GM21423 (cell line): ENCODE results near the gene DCUN1D5.
A peak's percentile ranks its signal among the peaks of the same experiment; 100 is the strongest.

Experiments
- ATAC-seq: cut with Tn5 transposase; IDR thresholded peaks from one replicate; pipeline ENCODE4 v1.9.1; 2021; ENCODE audit warnings: mild to moderate bottlenecking, moderate library complexity; ENCODE audit not compliant: unreplicated experiment

The DCUN1D5 gene

DNA sequence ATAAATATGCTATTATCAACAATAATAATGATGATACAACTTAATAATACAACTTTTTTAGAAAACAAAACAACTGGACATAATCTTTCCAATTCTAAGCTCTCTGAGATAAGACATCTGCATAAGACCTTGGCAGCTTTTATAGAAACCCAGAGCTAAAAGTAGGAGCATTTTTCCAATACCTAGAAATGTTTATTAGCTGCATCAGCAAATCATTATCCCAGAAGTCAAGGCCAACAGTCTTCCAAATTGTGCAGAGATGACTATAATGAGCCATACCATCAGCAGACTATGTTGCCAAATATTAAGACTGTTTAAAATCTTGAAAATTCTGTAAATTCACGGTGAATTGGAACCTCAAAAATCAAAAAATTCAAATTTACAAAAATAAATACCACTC is 30.3 kb downstream of the DCUN1D5 start:
- ATAC-seq, result no peak

DNA sequence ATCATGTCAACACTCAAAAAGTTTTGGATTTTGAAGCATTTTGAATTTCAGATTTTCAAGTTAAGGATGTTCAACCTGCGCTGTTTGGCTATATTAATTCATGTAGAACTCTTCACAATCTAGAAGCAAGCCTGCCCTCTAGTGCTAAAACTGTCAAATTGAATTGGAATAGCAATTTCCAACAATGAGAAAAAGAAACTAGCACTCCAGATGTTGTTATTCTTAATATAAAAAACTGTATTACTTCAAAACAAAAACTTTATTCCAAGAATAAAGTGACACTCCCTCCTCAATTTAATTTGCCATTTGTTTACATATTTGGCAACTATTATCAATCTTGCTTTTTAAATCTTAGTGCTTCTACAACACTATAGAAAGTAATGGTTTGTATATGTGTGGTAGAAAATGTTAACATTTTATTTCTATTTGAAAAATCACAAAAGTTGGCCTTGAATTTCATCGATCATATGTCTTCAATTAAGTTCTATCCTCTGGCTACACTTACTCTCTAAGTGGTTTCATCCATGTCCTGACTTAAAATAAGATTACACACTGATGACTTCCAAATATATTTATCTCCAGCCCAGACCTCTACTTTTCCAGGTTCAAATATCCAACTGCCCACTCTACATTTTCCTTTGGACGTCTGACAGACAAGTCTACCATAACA is 36.6 kb downstream of the DCUN1D5 start:
- ATAC-seq, result no peak

DNA sequence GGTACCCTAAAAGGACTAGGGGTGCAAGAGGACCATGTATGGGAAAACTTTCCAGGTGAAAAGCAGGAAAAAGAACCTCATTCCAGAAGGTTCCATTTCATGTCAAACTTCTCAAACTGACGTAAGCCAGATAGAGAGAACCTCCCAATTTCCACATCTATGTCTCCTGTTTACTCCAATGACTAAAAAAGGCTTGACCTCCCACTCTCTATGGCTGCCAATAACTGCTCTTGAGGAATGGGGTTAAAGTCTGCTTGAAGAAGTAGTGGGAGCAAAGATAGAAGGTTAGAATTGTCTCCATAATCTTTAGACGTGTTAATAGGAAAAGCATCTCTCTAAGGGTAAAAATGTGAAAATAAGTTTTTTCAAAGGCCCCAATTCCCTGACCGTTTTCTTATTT is 38.0 kb downstream of the DCUN1D5 start:
- ATAC-seq, result no peak

DNA sequence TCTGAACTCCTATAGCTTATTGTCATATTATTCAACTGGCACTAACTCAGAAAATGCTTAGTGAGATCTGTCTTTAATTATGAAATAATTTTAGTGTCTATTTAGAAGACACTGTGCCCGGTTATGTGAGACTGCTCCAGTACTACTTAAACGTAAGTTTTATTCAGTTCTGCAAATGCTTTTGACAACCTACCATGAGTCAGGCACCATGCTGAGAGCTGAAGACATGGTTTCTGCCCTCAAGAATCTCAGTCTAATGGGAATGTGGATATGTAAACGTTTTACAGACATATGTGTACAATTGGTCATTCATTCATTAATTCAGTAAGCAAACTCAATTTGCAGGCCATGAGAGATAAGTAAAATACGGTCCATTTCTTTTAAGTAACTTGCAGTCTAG is 40.0 kb downstream of the DCUN1D5 start:
- ATAC-seq, result no peak

DNA sequence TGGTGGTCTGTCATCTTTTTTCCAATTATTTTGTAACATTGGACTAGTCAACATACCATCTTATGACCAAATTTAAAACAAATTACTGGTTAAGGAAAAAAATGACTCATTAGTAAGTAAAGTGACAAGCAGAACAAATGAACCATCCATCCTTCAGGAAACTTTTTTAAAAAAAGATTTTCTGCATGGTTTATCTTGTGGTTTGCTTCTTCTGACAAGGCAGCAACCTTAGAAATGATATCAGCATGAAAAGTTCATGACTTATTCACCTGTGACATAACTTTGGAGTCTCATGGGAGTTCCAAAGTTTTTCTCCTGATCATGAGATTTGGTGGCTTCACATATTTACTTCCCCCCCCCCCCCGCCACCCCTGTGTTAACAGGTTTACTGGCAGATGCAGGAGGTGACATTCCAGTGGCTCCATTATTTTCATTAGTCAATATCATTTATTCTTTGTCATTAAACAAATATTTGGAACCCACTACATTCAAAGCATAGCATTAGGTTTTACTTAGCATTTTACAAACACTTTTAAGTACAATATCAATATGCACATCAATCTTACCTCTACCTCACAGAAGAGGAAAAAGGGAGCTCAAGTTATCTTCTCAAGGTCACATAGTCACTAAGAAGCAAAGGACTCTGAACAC is 40.7 kb downstream of the DCUN1D5 start:
- no peak for ATAC-seq

DNA sequence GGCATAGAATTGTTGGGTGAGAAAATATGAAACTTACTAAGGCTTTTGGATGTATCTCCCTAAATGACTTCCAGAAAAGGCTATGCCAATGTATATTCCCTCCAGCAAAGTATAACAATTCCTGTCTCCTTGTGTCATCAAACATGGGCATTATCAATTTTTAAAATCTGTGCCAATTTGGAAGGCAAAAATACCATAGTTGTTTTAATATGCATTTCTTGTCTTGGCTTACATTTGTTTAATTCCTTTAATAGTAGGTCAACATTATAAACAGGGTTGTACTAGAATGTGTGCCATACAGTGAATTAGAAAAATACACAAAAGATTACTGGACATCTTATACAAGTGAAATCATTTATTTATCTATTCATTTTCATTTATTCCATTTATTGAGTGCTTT is 41.6 kb downstream of the DCUN1D5 start:
- ATAC-seq, result no peak

DNA sequence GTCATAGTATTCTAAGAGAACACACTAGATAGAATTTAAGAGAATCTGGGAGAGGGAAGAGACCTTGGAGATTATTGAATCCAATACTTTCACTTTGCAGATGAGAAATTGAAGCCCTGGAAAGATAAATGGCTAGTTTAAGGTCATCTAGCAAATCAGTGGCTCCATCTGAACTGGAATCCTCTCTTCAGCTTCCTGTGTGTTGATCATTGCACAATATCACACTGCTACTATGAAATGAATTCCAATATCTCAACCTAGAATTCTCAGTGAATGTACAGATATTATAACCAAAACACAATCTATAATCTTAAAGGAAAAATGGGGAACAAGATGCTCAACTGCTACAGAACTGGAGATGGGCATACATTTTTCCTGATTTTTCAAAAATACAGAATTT is 44.1 kb downstream of the DCUN1D5 start:
- ATAC-seq, result no peak

DNA sequence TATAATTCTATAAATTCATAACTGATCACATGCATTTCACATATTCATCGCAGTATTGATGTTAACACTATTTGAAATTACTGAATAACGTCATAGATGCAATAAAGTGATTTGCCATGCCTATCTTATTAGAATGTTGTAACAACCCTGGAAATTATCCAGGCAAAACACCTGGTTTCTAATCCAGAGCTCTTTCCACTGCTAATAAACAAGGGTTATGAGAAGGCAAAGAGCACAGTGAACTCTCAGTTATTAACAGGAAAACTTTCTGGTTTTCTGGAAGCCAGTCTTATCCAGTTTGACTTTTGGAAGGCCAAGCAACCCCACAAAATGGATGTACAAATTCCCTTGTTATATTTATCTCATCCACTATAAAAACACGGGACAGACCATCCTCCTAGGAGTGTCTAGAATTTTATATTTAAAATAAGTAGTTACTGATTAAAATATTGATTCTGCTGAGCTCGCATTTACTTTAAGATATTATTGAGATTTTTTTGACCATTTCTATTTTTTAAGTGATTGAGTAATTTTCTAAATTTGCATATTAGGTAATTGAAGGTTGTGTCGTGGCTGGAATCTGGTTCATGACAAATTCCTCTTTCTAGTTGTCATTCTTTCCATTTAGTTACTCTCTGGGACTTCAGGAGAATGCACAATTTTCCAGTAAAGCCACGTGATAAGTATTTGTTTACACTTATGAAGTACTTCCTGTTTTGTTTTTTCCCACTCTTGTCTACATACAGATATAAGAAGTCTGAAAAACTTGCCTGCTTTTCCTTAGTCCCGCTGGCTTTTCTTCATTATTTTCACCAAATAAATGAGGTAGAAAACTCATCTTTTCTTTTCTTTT is 47.9 kb downstream of the DCUN1D5 start:
- no peak for ATAC-seq

DNA sequence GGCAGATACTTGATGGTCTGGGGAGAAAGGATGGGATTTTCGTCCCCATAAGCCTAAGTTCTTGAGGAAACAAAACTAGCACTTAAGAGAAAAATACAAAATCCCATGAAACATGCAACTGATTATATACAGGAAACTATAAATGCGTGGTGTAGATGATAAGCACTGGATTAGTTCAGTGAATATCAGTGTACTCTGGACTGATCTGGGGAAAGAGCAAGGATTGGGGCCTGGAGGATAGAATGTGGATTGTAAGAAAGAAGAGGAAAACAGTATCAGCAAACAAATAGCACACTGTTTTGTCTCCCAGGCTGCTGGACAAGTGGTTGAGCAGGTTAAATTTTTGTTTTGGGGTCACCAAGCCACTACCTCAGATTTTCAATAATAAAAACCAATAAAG is 49.8 kb downstream of the DCUN1D5 start:
- no peak for ATAC-seq

DNA sequence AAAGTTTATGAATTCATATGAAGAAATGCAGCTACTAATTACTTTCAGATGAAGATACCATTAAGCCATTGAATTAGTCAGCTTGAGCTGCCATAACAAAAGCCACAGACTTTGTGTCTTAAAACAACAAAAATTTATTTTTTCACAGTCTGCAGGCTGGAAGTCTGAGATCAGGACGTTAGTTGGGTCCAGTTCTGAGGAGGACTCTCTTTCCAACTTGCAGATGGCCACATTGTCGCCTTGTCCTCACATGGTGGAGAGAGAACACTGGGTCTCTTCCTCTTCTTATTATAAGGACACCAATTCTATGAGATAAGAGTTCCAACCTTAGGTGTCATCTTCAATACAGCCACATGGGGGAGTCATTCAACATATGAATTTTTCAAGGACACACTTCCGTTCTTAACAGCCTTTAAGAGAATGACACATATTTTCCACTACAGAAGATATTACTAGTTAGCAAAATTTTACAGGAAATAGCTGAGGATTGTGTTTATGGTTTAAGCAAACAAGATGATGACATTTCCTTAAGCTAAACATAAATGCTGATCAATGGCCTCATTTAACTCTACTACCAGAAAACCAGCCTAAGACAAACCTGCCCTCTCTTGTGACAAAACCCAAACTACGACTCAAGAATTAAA is 56.0 kb downstream of the DCUN1D5 start:
- peak; percentile 99 for ATAC-seq

DNA sequence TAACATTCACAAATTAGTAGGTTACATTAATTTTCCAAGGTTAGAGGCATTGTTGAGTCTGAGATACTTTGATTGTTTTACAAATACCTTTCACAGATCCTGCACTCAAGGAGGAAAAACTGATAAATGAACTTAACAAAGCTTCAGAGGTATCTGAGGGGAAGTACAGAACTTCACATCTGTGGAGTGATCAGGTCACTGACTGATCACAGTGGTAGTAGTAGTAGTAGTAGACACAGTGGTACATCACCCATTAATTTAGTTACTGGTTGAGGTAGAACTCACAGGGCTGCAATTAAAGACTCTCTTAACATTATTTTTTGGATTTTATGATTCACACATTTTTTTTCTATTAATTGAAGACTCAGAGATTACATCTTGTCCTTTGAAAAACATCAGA is 56.7 kb downstream of the DCUN1D5 start:
- ATAC-seq, result no peak

DNA sequence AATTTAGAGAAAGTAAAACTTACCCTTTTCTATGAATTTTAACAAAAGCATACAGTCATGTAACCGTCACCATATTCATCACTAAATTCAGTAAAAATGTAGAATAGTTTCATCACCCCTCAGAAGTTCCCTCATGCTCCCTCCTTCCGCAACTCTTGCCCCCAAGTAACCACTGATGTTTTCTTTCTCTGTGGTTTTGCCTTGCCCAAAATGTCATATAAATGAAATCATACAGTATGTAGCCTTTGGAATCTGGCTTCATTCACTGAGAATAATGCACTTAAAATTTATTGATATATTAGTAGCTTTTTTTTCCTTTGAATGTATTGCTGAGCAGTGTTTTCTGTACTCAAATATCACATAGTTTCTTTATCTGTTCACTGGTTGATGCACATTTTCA is 60.1 kb downstream of the DCUN1D5 start:
- ATAC-seq, result no peak

DNA sequence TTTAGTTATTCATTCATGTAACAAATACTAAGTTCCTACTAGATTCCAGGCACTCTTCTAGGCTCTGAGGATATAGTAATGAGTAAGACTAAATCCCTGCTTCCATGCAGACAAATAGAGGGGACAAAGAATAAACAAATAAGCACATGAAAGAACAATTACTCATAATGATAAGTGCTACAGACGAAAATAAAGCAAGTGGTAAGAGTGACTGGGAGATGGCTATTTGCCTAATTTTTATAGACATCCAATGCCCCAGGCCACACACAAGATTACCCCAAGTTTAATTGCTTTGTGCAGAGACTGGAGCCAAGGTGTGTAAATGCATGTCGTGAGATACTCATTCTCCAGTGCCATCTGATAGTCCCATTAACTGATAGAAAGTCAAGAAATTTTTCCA is 62.6 kb downstream of the DCUN1D5 start:
- no peak for ATAC-seq

DNA sequence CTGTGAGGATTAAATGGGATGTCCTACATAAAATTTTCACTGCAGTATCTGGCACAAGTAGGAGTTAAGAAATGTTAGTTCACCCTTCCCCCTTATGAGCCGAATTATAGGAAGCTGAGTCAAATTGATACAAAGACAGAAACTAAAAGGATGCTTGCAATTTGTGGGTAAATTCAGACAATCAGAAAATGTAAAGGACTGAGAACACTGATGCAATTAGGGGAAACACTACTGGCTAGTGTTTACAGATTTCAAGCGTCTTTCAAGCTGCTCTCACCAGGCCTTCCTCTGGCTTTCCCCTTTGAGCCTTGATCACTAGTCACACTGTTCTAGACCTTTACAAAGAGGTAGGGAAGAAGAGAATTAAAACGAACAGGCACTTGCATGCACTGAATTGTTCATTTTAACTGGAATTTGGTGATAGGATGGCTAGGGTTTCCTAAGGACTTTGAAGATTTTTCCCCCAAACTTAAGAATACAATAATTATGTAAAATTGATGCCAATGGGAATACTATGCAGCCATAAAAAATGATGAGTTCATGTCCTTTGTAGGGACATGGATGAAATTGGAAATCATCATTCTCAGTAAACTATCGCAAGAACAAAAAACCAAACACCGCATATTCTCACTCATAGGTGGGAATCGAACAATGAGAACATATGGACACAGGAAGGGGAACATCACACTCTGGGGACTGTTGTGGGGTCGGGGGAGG is 63.5 kb downstream of the DCUN1D5 start:
- ATAC-seq, result peak; percentile 84

DNA sequence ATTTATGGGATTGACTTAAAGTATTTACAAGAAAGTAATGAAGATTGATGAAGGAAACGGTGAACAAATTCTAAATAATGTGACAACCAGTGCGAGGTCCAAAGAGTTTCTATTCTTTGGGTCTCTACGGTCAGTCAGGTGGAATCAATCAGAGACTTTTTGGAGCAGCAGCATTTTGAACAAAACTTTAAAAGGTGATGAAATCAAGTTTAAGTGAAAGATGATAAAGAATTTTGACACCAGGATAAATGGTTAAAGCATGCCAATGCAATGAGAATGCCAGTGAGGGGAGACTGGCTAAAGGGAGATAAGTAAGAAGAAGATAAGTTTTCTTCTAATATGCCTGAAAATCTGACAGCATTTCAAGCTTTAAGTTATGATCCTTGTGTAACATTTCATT is 67.9 kb downstream of the DCUN1D5 start:
- ATAC-seq, result no peak

DNA sequence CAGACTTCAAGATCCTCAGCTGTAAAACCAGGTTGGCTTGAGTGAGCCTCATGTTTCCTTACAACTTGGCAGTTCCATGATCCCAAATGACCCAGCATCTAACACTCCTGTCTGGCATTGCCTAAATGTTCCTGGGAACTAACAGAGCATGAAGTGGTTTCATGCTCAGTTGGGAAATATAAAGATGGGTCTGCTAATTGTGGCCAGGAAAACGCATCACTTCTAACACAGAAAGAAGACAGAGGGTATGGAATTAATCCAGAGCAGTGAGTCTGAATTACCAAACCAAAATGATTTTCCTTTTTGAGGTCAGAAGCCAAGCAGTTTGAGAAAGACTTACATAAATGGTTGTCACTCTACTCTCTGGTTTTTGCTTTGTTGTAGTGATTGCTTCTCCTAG is 75.9 kb downstream of the DCUN1D5 start:
- ATAC-seq, result no peak

DNA sequence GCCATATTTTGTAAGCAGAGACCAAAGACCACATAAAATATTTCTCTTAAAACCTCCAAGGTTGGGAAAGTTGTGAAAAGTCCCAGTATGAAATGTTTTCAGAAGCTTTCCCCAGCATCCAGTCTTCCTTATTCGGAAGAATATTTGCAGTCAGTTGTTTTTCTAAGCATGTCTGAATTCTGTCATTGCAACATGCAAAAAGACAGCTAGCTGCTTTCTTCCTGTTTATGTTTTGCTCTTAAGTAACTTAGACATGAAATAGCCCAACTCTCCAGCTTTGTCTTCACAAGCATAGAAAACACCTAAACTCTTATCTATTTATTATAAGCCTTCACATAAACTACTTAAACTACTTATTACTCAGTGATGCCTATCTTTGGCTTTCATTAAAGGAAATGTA is 78.5 kb downstream of the DCUN1D5 start:
- no peak for ATAC-seq
